Medulla oblongata (tissue), 1 donor: ENCODE data around the gene GPR156.
"Not testable (repeated sequence)": the region's sequence is repeated elsewhere in the genome, so short reads cannot be mapped to it uniquely, and the experiment has no call there.

Experiments used
- DNase-seq: peaks from one replicate; pipeline ENCODE4 v3.0.0-alpha.2; 2015; ENCODE audit errors: extremely low spot score

GPR156 gene

DNA sequence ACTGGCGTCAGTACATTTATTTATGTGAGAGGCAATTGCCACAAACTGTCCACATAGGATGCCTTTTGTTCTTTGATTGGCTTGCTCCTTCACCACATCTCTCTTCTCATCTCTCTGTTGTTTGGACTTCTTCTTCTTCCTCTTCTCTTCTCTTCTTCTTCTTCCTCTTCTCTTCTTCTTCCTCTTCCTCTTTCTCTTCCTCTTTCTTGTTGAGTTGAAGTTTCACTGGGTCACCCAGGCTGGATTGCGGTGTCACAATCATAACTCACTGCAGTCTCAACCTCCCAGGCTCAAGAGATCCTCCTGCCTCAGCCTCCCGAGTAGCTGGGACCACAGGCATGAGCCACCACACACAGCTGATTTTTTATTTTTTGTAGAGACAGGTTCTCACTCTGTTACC, 123.1 kb downstream of the GPR156 start:
- DNase-seq: no peak

DNA sequence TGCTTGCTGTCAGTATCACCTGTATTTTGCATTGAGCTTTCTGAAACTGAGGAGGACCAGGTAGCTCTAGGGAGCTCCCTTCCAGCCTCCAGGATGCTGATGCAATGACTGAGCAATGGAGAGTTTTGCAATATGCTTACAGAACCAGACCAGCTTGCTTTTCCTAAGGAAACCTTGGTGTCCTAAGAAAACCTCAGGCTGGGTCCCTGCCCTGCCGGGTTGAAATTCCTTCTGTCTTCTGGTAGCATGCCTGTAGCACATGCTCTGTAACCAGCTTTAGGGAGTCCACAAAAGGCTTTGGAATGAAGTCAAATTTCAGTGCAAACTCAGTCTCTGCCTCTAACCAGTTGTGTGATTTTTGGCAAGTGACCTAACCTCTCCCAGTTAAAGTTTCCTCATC, 125.0 kb downstream of the GPR156 start:
- no peak for DNase-seq

DNA sequence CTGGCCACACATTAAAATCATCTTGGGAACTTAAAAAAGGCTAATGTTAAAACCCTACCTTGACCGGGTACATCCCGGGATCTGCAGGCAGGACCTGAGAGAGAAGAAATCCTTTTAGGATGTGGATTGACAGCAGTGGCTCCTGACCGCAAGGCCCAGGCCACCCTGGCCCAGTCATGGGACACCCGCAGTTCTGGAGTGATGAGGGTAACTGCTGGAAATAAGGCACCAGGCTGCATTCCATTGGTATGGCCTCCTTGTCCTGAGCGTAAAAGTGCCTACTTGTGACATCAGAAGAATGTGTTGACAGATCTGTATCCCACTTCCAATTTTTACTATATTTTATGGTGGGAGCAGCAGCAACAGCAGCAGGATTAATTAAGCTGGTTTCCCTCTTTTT, 127.3 kb downstream of the GPR156 start:
- no peak for DNase-seq

DNA sequence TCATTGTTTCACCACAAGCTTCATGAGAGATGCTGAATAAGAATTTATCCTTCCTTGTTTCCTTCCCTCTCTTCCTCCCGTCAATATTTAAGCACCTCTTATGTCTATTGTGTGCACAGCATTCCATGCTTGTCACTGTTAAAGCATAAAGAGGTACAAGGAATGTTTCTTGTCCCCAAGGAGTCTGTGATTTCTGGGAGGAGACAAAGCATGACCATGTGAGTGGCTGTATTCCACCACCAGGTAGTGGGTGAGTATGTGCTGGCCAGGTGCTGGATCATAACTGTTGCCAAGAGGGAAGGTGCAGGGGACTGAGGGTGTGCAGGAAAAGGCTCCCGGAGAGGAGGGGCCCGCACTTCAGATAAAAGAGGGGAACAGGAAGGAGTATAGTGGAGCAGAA, 127.9 kb downstream of the GPR156 start:
- no peak for DNase-seq

DNA sequence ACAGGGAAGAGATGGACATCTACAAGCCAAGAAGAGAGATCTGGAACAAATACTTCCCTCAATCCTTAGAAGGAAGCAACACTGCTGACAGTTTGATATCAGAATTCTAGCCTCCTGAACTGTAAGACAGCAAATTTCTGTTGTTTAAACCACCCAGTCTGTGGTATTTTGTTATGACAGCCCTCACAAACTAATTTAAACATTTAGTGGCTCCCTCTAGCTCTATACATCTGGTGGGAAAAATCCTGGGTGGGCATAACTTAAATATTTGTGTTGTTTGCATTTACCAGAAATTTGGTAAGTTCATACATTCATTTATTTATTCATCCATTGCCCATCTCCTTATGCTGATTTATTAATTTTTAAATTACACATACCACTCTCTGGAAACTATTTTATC, 128.3 kb downstream of the GPR156 start:
- DNase-seq: no peak

- DNase-seq: not testable (repeated sequence)
Measured at GRCh38 chr3:120155694-120156093, 129.3 kb downstream of the GPR156 start.

- no peak for DNase-seq
Measured at GRCh38 chr3:120155108-120155507, 129.9 kb downstream of the GPR156 start.

GRCh38 chr3:120153294-120153693, 131.7 kb downstream of the GPR156 start:
- DNase-seq: no peak

GRCh38 chr3:120151791-120152190, 133.2 kb downstream of the GPR156 start:
- DNase-seq: no peak

GRCh38 chr3:120148187-120148949, 136.7 kb downstream of the GPR156 start:
- no peak for DNase-seq

DNA sequence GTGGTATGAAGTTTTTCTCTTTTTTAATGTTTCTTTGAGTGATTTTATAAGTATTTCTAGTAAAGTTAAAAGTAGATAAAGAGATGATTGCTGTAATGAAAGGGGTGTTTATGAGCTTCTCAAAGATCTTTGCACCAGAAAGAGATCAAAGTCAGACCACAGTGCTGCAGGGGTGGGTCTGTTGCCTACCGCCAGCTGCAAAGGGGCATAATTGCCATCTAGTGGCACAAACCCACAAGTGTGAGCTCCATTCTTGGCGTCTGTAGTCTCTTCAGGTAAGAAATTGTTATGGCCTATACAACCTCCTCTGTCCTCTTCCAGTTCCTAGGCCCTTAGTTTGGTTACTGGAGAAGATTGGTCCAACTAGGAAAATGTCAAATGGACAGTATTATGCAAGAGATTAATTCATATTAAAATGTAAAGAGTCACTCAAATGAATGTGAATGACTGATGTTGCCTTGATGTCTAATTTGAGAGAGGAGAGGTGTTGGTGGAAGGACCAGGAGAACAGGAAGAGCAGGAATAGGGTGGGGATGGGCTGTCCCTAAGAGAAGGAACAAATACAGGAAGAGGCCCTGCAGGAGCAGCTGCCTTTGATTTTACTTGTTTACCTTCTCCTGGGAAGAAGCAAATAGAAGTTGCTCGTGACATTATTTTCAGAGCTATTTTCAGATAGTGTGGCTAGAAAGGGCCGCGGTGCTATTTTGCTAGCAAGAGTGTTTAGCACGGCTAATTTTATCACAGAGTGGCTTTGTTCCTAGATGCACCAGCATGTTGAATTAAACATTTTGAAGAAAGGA, 137.8 kb downstream of the GPR156 start:
- no peak for DNase-seq

DNA sequence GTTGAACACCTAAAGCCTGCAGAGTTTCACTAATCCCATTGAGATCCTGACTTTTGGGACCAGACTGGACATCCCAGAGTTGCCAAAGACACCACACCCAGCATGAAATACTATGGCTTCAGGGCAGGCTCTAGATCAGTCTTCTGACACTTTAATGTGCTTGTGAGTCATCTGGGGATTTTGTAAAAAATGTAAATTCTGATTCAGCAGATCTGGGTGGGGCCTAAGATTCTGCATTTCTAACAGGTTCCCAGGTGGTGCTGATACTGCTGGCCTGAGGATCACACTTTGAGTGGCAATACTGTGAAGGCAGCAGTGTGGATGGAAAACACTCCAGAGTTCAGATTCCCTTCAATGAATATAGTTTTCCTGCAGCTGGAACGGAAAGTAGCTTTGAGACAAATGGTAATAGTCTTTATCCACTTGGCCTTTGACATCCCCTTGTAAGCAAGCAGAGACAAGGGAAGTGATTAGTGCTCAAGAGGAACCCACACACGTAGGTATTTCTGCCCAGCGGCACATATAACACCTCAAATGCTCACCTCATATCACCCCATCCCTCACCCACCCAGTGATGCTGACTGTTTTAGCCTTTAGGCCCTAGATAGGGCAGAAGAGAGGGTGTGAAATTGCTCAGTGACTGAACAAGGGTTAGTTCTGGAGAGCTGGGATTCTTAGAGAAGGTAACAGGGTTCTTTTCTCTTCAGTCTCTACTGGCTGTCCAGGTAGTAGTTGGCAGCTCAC, 139.3 kb downstream of the GPR156 start:
- no peak for DNase-seq

GRCh38 chr3:120144267-120144666, 140.8 kb downstream of the GPR156 start:
- no peak for DNase-seq

- DNase-seq: no peak
Measured at GRCh38 chr3:120143676-120144075, 141.3 kb downstream of the GPR156 start.

GRCh38 chr3:120142236-120142635, 142.8 kb downstream of the GPR156 start:
- no peak for DNase-seq

DNA sequence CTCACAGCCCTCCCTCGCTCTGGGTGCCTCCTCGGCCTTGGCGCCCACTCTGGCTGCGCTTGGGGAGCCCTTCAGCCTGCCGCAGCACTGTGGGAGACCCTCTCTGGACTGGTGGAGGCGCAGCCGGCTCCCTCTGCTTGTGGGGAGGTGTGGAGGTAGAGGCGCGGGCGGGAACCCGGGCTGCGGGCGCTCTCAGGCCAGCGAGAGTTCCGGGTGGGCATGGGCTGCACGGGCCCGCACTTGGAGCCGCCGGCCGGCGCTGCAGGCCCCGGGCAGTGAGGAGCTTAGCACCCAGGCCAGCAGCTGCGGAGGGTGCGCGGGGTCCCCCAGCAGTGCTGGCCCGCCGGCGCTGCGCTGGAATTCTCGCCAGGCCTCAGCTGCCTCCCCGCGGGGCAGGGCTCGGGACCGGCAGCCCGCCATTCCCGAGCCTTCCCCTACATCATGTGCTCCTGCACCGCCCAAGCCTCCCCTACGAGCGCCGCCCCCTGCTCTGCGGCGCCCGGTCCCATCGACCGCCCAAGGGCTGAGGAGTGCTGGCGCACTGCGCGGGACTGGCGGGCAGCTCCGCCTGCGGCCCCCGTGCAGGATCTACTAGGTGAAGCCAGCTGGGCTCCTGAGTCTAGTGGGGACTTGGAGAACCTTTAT, 144.8 kb downstream of the GPR156 start:
- DNase-seq: no peak

DNA sequence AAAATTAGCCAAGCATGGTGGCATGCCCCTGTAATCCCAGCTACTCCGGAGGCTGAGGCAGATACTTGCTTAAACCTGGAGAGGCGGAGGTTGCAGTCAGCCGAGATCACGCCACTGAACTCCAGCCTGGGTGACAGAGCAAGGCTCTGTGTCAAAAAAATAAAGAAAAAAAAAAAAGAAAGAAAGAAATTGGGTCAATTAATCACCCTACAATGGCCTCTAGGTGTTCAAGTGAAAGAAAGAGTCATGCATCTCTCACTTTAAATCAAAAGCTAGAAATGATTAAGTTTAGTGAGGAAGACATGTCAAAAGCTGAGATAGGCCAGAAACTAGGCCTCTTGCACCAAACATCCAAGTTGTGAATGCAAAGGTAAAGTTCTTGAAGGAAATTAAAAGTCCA, 145.9 kb downstream of the GPR156 start:
- DNase-seq: no peak

- no peak for DNase-seq
Measured at GRCh38 chr3:120137548-120137947, 147.5 kb downstream of the GPR156 start.

GRCh38 chr3:120130656-120131055, 154.4 kb downstream of the GPR156 start:
- DNase-seq: no peak

GRCh38 chr3:120129718-120130513, 155.1 kb downstream of the GPR156 start:
- DNase-seq: no peak

DNA sequence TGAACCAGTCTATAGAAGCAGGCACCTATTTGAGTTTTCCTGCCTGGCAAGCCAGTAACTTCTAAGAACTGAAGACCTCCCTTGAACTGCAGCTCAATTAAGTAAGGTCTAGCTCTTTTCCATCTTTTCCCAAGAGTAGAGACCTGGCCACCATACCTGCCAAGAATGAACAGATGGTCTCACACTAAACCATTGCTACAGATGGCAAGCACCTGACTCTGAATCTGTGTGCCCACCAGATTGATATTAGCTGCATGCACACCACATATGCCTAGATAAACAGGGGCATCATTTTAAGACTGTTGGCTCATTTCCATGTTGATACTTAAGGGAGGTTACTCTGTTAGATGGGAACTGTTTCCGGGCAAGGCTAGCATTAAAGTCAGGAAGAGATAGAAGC, 156.0 kb downstream of the GPR156 start:
- no peak for DNase-seq
